Measurements from ENCODE around the gene RFX4. TPM values are rescaled to one million over a fixed set of nuclear protein-coding genes. Genes with fewer than 3 reads are reported as not detected.

Gene RFX4
- total RNA-seq, 1 donor from 2014 or later: not detected

- peaks cover 47% of the 10 kb centered on the region for H3K4me1 ChIP-seq
- no peaks in the 10 kb centered on the region for H3K27me3 ChIP-seq (ENCODE audit: low read depth)
- DNase-seq: no peak
- no peak for TF ChIP-seq CTCF (IDR thresholded peaks at IDR 0.05; ENCODE audit: borderline replicate concordance)
- intact Hi-C loops (cut with micrococcal nuclease): no loop called here
- H3K4me3 ChIP-seq: no peak overlapping the region
- no peaks in the 10 kb centered on the region for H3K9me3 ChIP-seq (replicated peaks)
- H3K27ac ChIP-seq (replicated peaks): peak overlapping the region; percentile 55
- no peaks in the 10 kb centered on the region for H3K36me3 ChIP-seq
These were observed 184.4 kb downstream of the RFX4 start for GRCh38 chr12:106767206-106767605.

- intact Hi-C loops (cut with micrococcal nuclease): no loop called here
- Histone ChIP-seq H3K27ac (replicated peaks) (no peak overlapping the region), H3K4me1 (peaks cover 47% of the 10 kb centered on the region), H3K36me3 (no peaks in the 10 kb centered on the region), H3K9me3 (replicated peaks) (no peaks in the 10 kb centered on the region), H3K4me3 (no peak overlapping the region), H3K27me3 (ENCODE audit: low read depth) (no peaks in the 10 kb centered on the region)
- DNase-seq: no peak
- no peak for TF ChIP-seq CTCF (IDR thresholded peaks at IDR 0.05; ENCODE audit: borderline replicate concordance)
These were observed 185.4 kb downstream of the RFX4 start for GRCh38 chr12:106767954-106768822.

- DNase-seq: no peak
- no peaks in the 10 kb centered on the region for H3K27me3 ChIP-seq (ENCODE audit: low read depth)
- peaks cover 52% of the 10 kb centered on the region for H3K4me1 ChIP-seq
- intact Hi-C loops (cut with micrococcal nuclease): no loop called here
- no peaks in the 10 kb centered on the region for H3K36me3 ChIP-seq
- no peak overlapping the region for H3K4me3 ChIP-seq
- TF ChIP-seq CTCF (IDR thresholded peaks at IDR 0.05; ENCODE audit: borderline replicate concordance): no peak
- no peaks in the 10 kb centered on the region for H3K9me3 ChIP-seq (replicated peaks)
- no peak overlapping the region for H3K27ac ChIP-seq (replicated peaks)
These were observed 186.3 kb downstream of the RFX4 start for GRCh38 chr12:106769078-106769477.

- TF ChIP-seq CTCF (IDR thresholded peaks at IDR 0.05; ENCODE audit: borderline replicate concordance): no peak
- Histone ChIP-seq H3K27ac (replicated peaks) (no peak overlapping the region), H3K9me3 (replicated peaks) (no peaks in the 10 kb centered on the region), H3K36me3 (no peaks in the 10 kb centered on the region), H3K27me3 (ENCODE audit: low read depth) (no peaks in the 10 kb centered on the region), H3K4me3 (no peak overlapping the region), H3K4me1 (peaks cover 49% of the 10 kb centered on the region)
- intact Hi-C loops (cut with micrococcal nuclease): no loop called here
- DNase-seq: no peak
These were observed 186.7 kb downstream of the RFX4 start for GRCh38 chr12:106769546-106769945.

GRCh38 chr12:106771425-106771824 lies 188.6 kb downstream of the RFX4 start:
- Histone ChIP-seq H3K36me3 (no peaks in the 10 kb centered on the region), H3K4me1 (peaks cover 55% of the 10 kb centered on the region), H3K27ac (replicated peaks) (peak overlapping the region; percentile 56), H3K27me3 (ENCODE audit: low read depth) (no peaks in the 10 kb centered on the region), H3K9me3 (replicated peaks) (no peaks in the 10 kb centered on the region), H3K4me3 (no peak overlapping the region)
- DNase-seq: no peak
- no peak for TF ChIP-seq CTCF (IDR thresholded peaks at IDR 0.05; ENCODE audit: borderline replicate concordance)
- intact Hi-C loops (cut with micrococcal nuclease): no loop called here
